Measurements from ENCODE around the gene COL6A1.

The COL6A1 gene

DNA sequence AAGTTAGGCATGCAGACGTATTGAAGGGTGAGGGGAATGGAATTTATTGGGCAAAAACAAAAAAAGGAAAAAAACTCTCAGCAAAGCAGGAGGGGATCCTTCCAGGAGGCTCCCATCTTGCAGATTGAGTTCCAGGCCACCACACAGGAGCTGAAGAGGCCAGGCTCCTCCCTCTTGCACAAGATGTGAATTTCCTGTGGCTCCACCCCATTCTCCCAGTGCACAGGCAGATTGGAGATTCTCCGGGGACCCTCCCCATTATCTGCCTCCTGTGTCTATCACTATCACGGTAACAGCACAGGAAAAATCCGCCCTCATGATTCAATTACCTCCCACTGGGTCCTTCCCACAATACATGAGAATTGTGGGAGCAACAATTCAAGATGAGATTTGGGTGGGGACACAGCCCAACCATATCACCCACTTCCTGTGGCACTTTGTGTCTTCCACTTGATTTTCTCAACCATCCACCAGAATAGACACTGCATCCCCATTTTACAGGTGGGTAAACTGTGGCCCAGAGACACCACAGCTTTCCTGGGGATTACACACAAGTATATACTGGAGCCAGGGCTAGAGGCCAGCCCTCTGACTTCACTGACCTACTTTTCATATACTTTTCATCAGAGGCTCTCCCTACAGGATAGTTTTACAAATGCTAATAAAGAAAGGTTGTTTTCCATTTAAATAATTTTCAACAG, 18.9 kb upstream of the COL6A1 start:
- DNase-seq: no peak
- H3K9me3 ChIP-seq: no peaks in the 10 kb centered on the region; the same call in 1 of the 2 replicates
- no peaks in the 10 kb centered on the region for H3K4me1 ChIP-seq
- no peaks in the 10 kb centered on the region for H3K36me3 ChIP-seq
- TF ChIP-seq, protein P1, sequence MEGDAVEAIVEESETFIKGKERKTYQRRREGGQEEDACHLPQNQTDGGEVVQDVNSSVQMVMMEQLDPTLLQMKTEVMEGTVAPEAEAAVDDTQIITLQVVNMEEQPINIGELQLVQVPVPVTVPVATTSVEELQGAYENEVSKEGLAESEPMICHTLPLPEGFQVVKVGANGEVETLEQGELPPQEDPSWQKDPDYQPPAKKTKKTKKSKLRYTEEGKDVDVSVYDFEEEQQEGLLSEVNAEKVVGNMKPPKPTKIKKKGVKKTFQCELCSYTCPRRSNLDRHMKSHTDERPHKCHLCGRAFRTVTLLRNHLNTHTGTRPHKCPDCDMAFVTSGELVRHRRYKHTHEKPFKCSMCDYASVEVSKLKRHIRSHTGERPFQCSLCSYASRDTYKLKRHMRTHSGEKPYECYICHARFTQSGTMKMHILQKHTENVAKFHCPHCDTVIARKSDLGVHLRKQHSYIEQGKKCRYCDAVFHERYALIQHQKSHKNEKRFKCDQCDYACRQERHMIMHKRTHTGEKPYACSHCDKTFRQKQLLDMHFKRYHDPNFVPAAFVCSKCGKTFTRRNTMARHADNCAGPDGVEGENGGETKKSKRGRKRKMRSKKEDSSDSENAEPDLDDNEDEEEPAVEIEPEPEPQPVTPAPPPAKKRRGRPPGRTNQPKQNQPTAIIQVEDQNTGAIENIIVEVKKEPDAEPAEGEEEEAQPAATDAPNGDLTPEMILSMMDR (IDR thresholded peaks at IDR 0.05; ENCODE audit: low read depth, low read length): no peak
- H3K27me3 ChIP-seq: no peaks in the 10 kb centered on the region
- H3K4me3 ChIP-seq (ENCODE audit: low read depth, low read length): no peak overlapping the region

DNA sequence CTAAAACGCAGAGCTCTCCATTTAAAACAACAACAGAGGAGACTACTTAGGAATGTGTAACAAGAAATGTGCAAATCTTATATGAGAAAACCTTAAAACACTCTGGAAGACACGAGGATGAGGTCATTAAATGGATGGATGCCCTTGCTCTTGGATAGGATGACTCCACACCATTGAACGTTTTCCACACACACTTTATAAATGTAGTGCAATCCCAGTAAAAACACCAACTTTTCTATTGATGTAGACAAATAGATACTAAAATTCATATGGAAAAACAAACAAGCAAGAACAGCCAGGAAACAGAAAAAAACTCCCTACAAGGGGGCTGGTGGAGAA, 18.4 kb upstream of the COL6A1 start:
- TF ChIP-seq, protein P1 (IDR thresholded peaks at IDR 0.05; ENCODE audit: low read depth, low read length): no peak
- H3K4me1 ChIP-seq: no peaks in the 10 kb centered on the region
- DNase-seq: no peak
- no peaks in the 10 kb centered on the region; the same call in 1 of the 2 replicates for H3K9me3 ChIP-seq
- no peak overlapping the region for H3K4me3 ChIP-seq (ENCODE audit: low read depth, low read length)
- no peaks in the 10 kb centered on the region for H3K36me3 ChIP-seq
- no peaks in the 10 kb centered on the region for H3K27me3 ChIP-seq

DNA sequence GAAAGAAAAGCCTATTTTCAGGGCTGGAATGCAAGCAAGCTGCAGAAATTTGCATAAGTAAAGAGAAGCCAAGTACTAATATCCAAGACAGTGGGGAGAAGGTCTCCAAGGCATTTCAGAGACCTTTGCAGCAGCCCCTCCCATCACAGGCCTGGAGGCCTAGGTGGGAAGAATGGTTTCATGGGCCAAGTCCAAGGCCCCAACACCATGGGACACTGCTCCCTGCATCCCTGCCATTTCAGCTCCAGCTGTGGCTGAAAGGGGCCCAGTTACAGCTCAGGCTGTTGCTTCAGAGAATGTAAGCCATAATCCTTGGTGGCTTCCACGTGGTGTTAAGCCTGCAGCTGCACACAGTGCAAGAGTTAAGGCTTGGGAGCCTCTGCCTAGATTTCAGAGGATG, 16.9 kb upstream of the COL6A1 start:
- no peaks in the 10 kb centered on the region for H3K36me3 ChIP-seq
- TF ChIP-seq, protein P1 (IDR thresholded peaks at IDR 0.05; ENCODE audit: low read depth, low read length): no peak
- H3K9me3 ChIP-seq: no peaks in the 10 kb centered on the region; the same call in 1 of the 2 replicates
- no peak overlapping the region for H3K4me3 ChIP-seq (ENCODE audit: low read depth, low read length)
- H3K27me3 ChIP-seq: no peaks in the 10 kb centered on the region
- no peaks in the 10 kb centered on the region for H3K4me1 ChIP-seq
- no peak for DNase-seq

DNA sequence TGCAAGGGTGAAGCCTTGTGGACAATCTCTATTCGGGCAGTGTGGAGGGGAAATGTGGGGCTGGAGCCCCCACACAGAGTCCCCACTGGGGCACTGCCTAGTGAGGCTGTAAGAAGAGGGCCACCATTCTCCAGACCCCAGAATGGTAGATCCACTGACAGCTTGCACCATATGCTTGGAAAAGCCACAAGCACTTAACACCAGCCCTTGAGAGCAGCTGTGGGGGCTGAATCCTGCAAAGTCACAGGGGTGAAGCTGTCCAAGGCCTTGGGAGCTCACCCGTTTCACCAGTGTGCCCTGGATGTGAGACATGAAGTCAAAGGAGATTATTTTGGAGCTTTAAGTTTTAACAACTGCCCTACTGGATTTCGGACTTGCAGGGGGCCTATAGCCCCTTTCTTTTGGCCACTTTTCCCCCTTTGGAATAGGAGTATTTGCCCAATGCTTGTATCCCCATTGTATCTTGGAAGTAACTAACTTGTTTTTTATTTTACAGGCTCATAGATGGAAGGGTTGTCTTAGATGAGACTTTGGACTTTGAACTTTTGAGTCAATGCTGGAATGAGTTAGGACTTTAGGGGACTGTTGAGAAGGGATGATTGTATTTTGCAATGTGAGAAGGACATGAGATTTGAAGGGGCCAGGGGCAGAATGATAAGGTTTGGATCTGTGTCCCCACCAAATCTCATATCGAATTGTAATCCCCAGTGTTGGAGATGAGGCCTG, 16.3 kb upstream of the COL6A1 start:
- TF ChIP-seq, protein P1 (IDR thresholded peaks at IDR 0.05; ENCODE audit: low read depth, low read length): no peak
- Histone ChIP-seq H3K4me3 (ENCODE audit: low read depth, low read length) (no peak overlapping the region), H3K27me3 (no peaks in the 10 kb centered on the region), H3K9me3 (no peaks in the 10 kb centered on the region), H3K36me3 (no peaks in the 10 kb centered on the region), H3K4me1 (peaks cover 3% of the 10 kb centered on the region)
- DNase-seq: no peak

DNA sequence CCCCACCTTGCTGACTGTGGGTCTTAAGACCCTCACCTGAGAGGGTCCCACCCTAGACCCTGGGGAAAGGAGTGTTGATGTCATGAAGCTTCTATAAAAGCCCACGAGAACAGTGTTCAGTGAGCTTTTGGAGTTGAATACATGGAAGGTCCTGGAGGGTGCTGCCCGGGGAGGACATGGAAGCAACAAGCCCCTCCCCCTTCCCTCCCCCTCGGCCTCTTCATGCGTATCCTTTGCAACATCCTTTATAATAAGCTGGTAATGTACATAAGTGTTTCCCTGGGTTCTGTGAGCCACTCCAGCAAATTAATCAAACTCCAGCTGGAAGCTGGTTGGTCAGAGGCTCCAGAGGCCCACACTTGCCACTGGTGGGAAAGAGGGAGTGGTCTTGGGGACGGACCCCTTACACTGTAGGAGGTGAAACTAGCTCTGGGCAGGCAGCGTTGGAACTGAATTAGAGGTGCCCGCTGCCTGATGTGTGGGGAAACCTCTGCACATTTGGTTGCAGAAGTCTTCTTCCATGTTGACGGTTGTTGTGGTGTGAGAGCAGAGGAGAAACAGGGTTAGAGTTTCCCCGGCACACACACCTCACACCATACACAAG, 14.7 kb upstream of the COL6A1 start:
- no peaks in the 10 kb centered on the region for H3K27me3 ChIP-seq
- no peaks in the 10 kb centered on the region for H3K36me3 ChIP-seq
- no peaks in the 10 kb centered on the region for H3K9me3 ChIP-seq
- H3K4me3 ChIP-seq (ENCODE audit: low read depth, low read length): no peak overlapping the region
- peaks cover 17% of the 10 kb centered on the region for H3K4me1 ChIP-seq
- no peak for DNase-seq
- TF ChIP-seq, protein P1 (IDR thresholded peaks at IDR 0.05; ENCODE audit: low read depth, low read length): no peak
